22Rv1 (cell line): Measurements from ENCODE around the gene KIF26A.

Experiments
- H3K27ac ChIP-seq: fragments of 450-650 bp; 2 replicates; pipeline ENCODE4 v1.5.1; 2017
- ZFX ChIP-seq: fragments of 450-650 bp; IDR thresholded peaks from 2 replicates; pipeline ENCODE4 v1.6.1; 2017; ENCODE audit warnings: antibody characterized with exemption, borderline replicate concordance
- TF ChIP-seq, protein P1 (sequence below): fragments of 450-650 bp; IDR thresholded peaks from 2 replicates; pipeline ENCODE4 v1.5.1; 2017; ENCODE audit warnings: mild to moderate bottlenecking

The KIF26A gene

GRCh38 chr14:104209985-104210816 lies 71.8 kb downstream of the KIF26A start:
- no peak for TF ChIP-seq ZFX
- TF ChIP-seq, protein P1, sequence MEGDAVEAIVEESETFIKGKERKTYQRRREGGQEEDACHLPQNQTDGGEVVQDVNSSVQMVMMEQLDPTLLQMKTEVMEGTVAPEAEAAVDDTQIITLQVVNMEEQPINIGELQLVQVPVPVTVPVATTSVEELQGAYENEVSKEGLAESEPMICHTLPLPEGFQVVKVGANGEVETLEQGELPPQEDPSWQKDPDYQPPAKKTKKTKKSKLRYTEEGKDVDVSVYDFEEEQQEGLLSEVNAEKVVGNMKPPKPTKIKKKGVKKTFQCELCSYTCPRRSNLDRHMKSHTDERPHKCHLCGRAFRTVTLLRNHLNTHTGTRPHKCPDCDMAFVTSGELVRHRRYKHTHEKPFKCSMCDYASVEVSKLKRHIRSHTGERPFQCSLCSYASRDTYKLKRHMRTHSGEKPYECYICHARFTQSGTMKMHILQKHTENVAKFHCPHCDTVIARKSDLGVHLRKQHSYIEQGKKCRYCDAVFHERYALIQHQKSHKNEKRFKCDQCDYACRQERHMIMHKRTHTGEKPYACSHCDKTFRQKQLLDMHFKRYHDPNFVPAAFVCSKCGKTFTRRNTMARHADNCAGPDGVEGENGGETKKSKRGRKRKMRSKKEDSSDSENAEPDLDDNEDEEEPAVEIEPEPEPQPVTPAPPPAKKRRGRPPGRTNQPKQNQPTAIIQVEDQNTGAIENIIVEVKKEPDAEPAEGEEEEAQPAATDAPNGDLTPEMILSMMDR, result no peak
- no peak overlapping the region for H3K27ac ChIP-seq

GRCh38 chr14:104210817-104211195 lies 72.4 kb downstream of the KIF26A start:
- no peak overlapping the region for H3K27ac ChIP-seq
- TF ChIP-seq, protein P1, result no peak
- TF ChIP-seq ZFX, result no peak

- no peak for TF ChIP-seq ZFX
- TF ChIP-seq, protein P1, result no peak
- no peak overlapping the region for H3K27ac ChIP-seq
Observed at GRCh38 chr14:104211215-104211614, 72.8 kb downstream of the KIF26A start.

DNA sequence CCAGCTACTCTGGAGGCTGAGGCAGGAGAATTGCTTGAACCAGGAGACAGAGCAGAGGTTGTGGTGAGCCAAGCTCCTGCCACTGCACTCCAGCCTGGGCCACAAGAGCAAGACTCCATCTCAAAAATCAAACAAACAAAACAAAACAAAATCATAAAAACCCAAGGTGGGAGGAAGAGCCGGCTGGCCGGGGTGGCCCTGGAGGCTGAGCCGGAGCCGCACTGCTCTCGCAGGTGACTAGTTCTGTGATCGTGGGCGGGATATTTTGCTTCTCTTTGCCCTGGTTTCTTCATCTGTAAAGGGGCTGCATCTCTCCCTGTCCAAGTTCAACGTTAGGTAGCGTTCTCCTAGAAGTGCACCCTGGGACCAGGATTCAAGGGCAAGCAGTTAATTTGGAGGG lies 73.4 kb downstream of the KIF26A start:
- TF ChIP-seq, protein P1, result no peak
- TF ChIP-seq ZFX, result no peak
- H3K27ac ChIP-seq, result no peak overlapping the region

DNA sequence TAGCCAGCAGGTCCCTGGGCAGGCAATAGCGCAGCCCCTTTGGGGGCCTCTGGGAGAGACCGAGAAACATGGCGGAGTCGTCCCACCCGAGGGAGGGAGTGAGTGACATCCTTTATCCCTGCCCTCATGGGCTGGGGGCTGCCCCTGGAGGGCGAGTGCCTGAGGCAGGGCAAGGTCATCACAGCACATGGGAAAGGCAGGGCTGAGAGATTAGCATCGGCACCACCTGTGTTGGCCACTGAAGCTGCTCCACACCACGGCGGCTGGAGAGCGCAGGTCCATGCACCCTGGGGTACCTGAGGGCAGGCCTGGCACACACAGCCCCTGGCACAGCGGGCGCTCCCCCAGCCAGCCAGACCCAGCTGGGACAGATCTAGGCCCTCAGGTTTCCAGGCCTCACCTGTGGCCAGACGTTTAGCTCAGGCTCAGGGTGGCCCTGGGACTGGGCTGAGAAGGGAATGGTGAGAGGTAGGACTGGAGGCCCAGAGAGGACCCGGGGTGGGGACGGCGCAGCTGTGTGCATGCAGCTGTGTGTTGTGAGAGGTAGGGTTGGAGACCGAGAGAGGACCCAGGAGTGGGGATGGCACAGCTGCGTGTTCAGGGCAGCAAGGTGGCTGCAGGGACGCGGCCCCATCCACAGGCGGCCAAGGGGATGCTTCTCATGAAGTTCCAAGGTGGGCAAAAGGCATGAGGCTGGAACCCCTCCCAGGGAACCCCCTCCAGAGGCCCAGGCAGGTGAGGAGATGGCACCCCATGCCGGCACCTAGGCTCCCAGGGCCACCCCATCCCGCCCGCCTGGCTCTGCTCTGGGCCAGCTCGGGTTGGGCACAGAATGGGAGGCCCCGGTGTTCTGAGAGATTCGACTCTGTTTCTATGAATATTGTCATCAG lies 74.1 kb downstream of the KIF26A start:
- TF ChIP-seq, protein P1, result no peak
- TF ChIP-seq ZFX, result no peak
- H3K27ac ChIP-seq, result no peak overlapping the region

DNA sequence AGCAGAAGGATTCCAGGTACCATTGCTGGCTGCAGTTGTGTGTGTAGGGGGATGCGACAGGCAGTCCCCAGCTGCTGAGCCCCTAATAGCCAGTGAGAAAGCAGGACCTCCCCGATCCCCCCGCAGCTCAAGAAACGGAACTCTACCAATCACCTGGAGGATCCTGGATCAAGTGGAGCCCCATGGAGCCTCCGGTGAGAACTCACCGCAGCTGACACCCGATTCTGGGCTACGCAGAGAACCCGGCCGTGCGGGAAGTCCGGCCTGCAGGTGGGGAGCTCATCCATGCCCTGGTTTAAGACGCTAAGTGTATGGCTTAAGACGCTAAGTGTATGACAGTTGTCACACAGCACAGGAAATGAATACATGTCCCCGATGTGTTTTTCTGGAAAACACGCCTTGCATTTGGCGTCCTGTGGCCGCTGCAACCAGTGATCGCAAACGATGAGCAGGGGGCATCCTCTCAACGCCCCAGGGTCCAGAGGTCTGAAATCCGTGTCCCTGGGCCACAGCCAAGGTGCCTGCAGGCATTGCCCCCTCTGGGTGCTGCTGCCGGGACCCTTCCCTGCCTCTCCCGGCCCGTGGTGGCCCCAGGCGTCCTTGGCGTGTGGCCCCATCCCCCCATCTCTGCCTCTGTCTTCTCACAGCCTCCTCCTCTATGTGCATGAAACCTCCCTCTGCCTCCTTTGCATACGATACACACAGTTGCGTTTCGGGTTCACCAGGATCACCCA lies 75.1 kb downstream of the KIF26A start:
- H3K27ac ChIP-seq, result no peak overlapping the region
- no peak for TF ChIP-seq ZFX

GRCh38 chr14:104214431-104215218 lies 76.2 kb downstream of the KIF26A start:
- no peak for TF ChIP-seq ZFX
- TF ChIP-seq, protein P1, result no peak
- H3K27ac ChIP-seq, result no peak overlapping the region
